A673 (cell line): Measurements from ENCODE around the gene ZNF488. TPM values are rescaled to one million over a fixed set of nuclear protein-coding genes. Genes with fewer than 3 reads are reported as not detected.

Source experiments
- BruUV-seq: library from RNA; stranded (reverse); fragments of 400-500 nt; replicated peaks from 2 replicates; lab custom pipeline; 2021; lab: Mats Ljungman, UMichigan
- CTCF ChIA-PET: fragments of 300-600 bp; sonication (Branson Sonifier 250); formaldehyde crosslinking; loops from one replicate; lab custom pipeline; 2022; ENCODE audit warnings: antibody characterized with exemption; lab: Charles Lee
- POLR2A ChIA-PET: fragments of 300-600 bp; sonication (Branson Sonifier 250); formaldehyde crosslinking; loops from one replicate; lab custom pipeline; 2022; ENCODE audit warnings: antibody characterized with exemption; ENCODE audit not compliant: low non-redundant PET; lab: Charles Lee
- DNase-seq: peaks from one replicate; pipeline ENCODE4 v3.0.0-alpha.2; 2015; ENCODE audit warnings: low spot score
- H3K27ac ChIP-seq: fragments of 200-600 bp; sonication (generic); 2 replicates; pipeline ENCODE4 v1.5.1; 2016; ENCODE audit warnings: mixed run types, low read depth, mild to moderate bottlenecking, mixed read lengths, antibody characterized with exemption, low read length; ENCODE audit not compliant: poor library complexity, severe bottlenecking
- H3K27me3 ChIP-seq: fragments of 200-600 bp; sonication (generic); replicated peaks from 2 replicates; pipeline ENCODE4 v1.6.1; 2017; ENCODE audit warnings: mixed run types, low read depth, mild to moderate bottlenecking, mixed read lengths, antibody characterized with exemption, low read length; ENCODE audit not compliant: insufficient read depth, poor library complexity
- H3K36me3 ChIP-seq: fragments of 200-600 bp; sonication (generic); 2 replicates; pipeline ENCODE4 v1.6.1; 2016; ENCODE audit warnings: mixed run types, mild to moderate bottlenecking, mixed read lengths, antibody characterized with exemption, low read length; ENCODE audit not compliant: insufficient read depth, poor library complexity, severe bottlenecking
- H3K4me1 ChIP-seq: fragments of 200-600 bp; sonication (generic); 2 replicates; pipeline ENCODE4 v1.6.1; 2017; ENCODE audit warnings: mixed run types, mild to moderate bottlenecking, mixed read lengths, antibody characterized with exemption, low read length; ENCODE audit not compliant: insufficient read depth, poor library complexity, severe bottlenecking
- H3K4me3 ChIP-seq: fragments of 200-600 bp; sonication (generic); 2 replicates; pipeline ENCODE4 v1.5.1; 2016; ENCODE audit warnings: low read depth, mixed run types, mild to moderate bottlenecking, mixed read lengths, low read length; ENCODE audit not compliant: poor library complexity, severe bottlenecking
- H3K9me3 ChIP-seq: fragments of 200-600 bp; sonication (generic); 2 replicates; pipeline ENCODE4 v1.6.1; 2016; ENCODE audit warnings: mixed run types, low read depth, mild to moderate bottlenecking, mixed read lengths, antibody characterized with exemption, low read length; ENCODE audit not compliant: poor library complexity, severe bottlenecking
- CTCF ChIP-seq: fragments of 300-800, 200-600 bp; sonication (generic); conservative IDR thresholded peaks from 2 replicates; pipeline ENCODE4 v1.5.1; 2017; ENCODE audit warnings: low read depth, mild to moderate bottlenecking, antibody characterized with exemption, low read length, moderate library complexity, mixed read lengths
- EZH2 ChIP-seq: fragments of 200-600 bp; sonication (generic); IDR thresholded peaks from 2 replicates; pipeline ENCODE4 v1.6.1; 2017; ENCODE audit warnings: borderline replicate concordance, low read depth, mild to moderate bottlenecking, mixed read lengths, antibody characterized with exemption, low read length; ENCODE audit not compliant: poor library complexity, severe bottlenecking
- intact Hi-C: fragments of 100-400 bp; cut with micrococcal nuclease; formaldehyde crosslinking; loops from one replicate; pipeline ENCODE4 v1.10.0; 2022; ENCODE audit not compliant: unreplicated experiment
- total RNA-seq: library from RNA; stranded (reverse); gene quantifications from 2 replicates; pipeline ENCODE4 v1.2.3, GENCODE V29; 2021

Gene ZNF488
- total RNA-seq, 1 experiment from 2014 or later = 0.09 TPM

GRCh38 chr10:47360419-47361040 lies 23.6 kb downstream of the ZNF488 start:
- intact Hi-C loops = no loop called here
- TF ChIP-seq CTCF (no peak), EZH2 (no peak)
- Histone ChIP-seq H3K4me1 (no peaks in the 10 kb centered on the region), H3K27ac (no peak overlapping the region), H3K36me3 (no peaks in the 10 kb centered on the region), H3K9me3 (no peaks in the 10 kb centered on the region), H3K27me3 (no peaks in the 10 kb centered on the region), H3K4me3 (no peak overlapping the region)
- BruUV-seq = no TSS peak
- no peak for DNase-seq
- ChIA-PET POLR2A (no interaction called here), CTCF (no interaction called here)

GRCh38 chr10:47359626-47360418 lies 24.3 kb downstream of the ZNF488 start:
- BruUV-seq = no TSS peak
- Histone ChIP-seq H3K36me3 (no peaks in the 10 kb centered on the region), H3K4me1 (no peaks in the 10 kb centered on the region), H3K9me3 (no peaks in the 10 kb centered on the region), H3K27ac (no peak overlapping the region), H3K4me3 (no peak overlapping the region), H3K27me3 (no peaks in the 10 kb centered on the region)
- intact Hi-C loops = no loop called here
- POLR2A ChIA-PET = no interaction called here
- CTCF ChIA-PET = no interaction called here
- DNase-seq = no peak
- TF ChIP-seq CTCF (no peak), EZH2 (no peak)

- POLR2A ChIA-PET = no interaction called here
- CTCF ChIA-PET = no interaction called here
- TF ChIP-seq EZH2 = no peak
- TF ChIP-seq CTCF = no peak
- no peaks in the 10 kb centered on the region for H3K4me1 ChIP-seq
- DNase-seq = no peak
- intact Hi-C loops = no loop called here
- no peaks in the 10 kb centered on the region for H3K36me3 ChIP-seq
- BruUV-seq = no TSS peak
- no peak overlapping the region for H3K4me3 ChIP-seq
- no peak overlapping the region for H3K27ac ChIP-seq
- H3K9me3 ChIP-seq = no peaks in the 10 kb centered on the region
- no peaks in the 10 kb centered on the region for H3K27me3 ChIP-seq
Observed at GRCh38 chr10:47359101-47359500, 25.0 kb downstream of the ZNF488 start.
